GM12878 (cell line): ENCODE measurements around the gene MDK. TPM values are rescaled to one million over a fixed set of nuclear protein-coding genes. Genes with fewer than 3 reads are reported as not detected.

ENCODE experiments used
- ATAC-seq: fragments of 200-7000 bp; cut with Tn5 transposase; 3 replicates; pipeline ENCODE4 v1.9.1; 2020; ENCODE audit warnings: mild to moderate bottlenecking, moderate library complexity
- BruUV-seq: library from RNA; stranded (reverse); fragments of 400-500 nt; replicated peaks from 2 replicates; lab custom pipeline; 2021; lab: Mats Ljungman, UMichigan
- CTCF ChIA-PET: fragments of 300-600 bp; sonication (Branson Sonifier 250); formaldehyde crosslinking; extraction: SDS; loops from one replicate; lab custom pipeline; 2021; ENCODE audit warnings: inconsistent platforms; lab: Yijun Ruan, JAX
- POLR2A ChIA-PET: fragments of 350-600 bp; formaldehyde crosslinking; extraction: SDS; loops from one replicate; lab custom pipeline; 2021; ENCODE audit warnings: inconsistent platforms; lab: Charles Lee
- RAD21 ChIA-PET: fragments of 300-600 bp; sonication (Branson Sonifier 250); formaldehyde crosslinking; loops from one replicate; lab custom pipeline; 2023; ENCODE audit warnings: antibody characterized with exemption; ENCODE audit not compliant: unreplicated experiment; lab: Charles Lee
- SMC1A ChIA-PET: fragments of 300-600 bp; sonication (Branson Sonifier 250); formaldehyde crosslinking; loops from one replicate; lab custom pipeline; 2023; ENCODE audit not compliant: unreplicated experiment, uncharacterized antibody; lab: Charles Lee
- DNase-seq: peaks from one replicate; pipeline ENCODE4 v3.0.0-alpha.2; 2011; ENCODE audit warnings: low read depth, low spot score
- FAIRE-seq: peaks from 3 replicates; lab custom pipeline; 2011; peaks lifted over from hg19 to GRCh38; lab: Jason Lieb, UNC
- H2AFZ ChIP-seq: 2 replicates; pipeline ENCODE4 v1.6.0; 2011; ENCODE audit warnings: low read depth, low read length, control low read depth; ENCODE audit not compliant: control insufficient read depth
- H3K27ac ChIP-seq: 2 replicates; pipeline ENCODE4 v1.5.1; 2011; ENCODE audit warnings: control low read depth; ENCODE audit not compliant: control insufficient read depth, insufficient read depth
- H3K27me3 ChIP-seq, 2 experiments: replicated peaks in 1 of 2; 2 replicates each; pipeline versions ENCODE4 v1.6.0 to v1.6.1; 2011; ENCODE audit warnings: low read length in 1 of 2; ENCODE audit not compliant: control insufficient read depth in 2 of 2, insufficient read depth in 2 of 2
- H3K36me3 ChIP-seq, 2 experiments: 2 replicates each; pipeline ENCODE4 v1.5.1; 2011; ENCODE audit warnings: low read length in 1 of 2; ENCODE audit not compliant: control insufficient read depth in 2 of 2, insufficient read depth in 2 of 2
- H3K4me1 ChIP-seq: 2 replicates; pipeline ENCODE4 v1.6.1; 2011; ENCODE audit warnings: mild to moderate bottlenecking, low read length, moderate library complexity, mixed read lengths; ENCODE audit not compliant: control insufficient read depth, insufficient read depth
- H3K4me2 ChIP-seq: 2 replicates; pipeline ENCODE4 v1.6.0; 2011; ENCODE audit warnings: control low read depth; ENCODE audit not compliant: control insufficient read depth, insufficient read depth
- H3K4me3 ChIP-seq: fragments of 200-600 bp; sonication (generic); 2 replicates; pipeline ENCODE4 v1.5.1; 2016
- H3K79me2 ChIP-seq: 2 replicates; pipeline ENCODE4 v1.6.0; 2011; ENCODE audit warnings: low read length; ENCODE audit not compliant: control insufficient read depth, insufficient read depth
- H3K9ac ChIP-seq: 2 replicates; pipeline ENCODE4 v1.8.0; 2011; ENCODE audit warnings: low read length, control low read depth, mixed read lengths; ENCODE audit not compliant: control insufficient read depth, insufficient read depth
- H3K9me3 ChIP-seq: replicated peaks from 3 replicates; pipeline ENCODE4 v1.5.1; 2011; ENCODE audit warnings: mild to moderate bottlenecking, low read length; ENCODE audit not compliant: control insufficient read depth, insufficient read depth
- H4K20me1 ChIP-seq: 2 replicates; pipeline ENCODE4 v1.6.0; 2011; ENCODE audit not compliant: control insufficient read depth, insufficient read depth
- CTCF ChIP-seq, 3 experiments: IDR thresholded peaks in 2 of 3; conservative IDR thresholded peaks in 1 of 3; 2 replicates each; pipeline ENCODE4 v1.5.1; 2011; ENCODE audit warnings: low read depth in 3 of 3, low read length in 3 of 3, mild to moderate bottlenecking in 3 of 3, control low read depth in 2 of 3, moderate library complexity in 2 of 3, inconsistent platforms in 1 of 3, mixed read lengths in 1 of 3; ENCODE audit not compliant: control insufficient read depth in 2 of 3, insufficient read depth in 1 of 3; ENCODE audit errors: extremely low read depth in 1 of 3
- E2F4 ChIP-seq: IDR thresholded peaks from 2 replicates; pipeline ENCODE4 v1.6.1; 2012; ENCODE audit warnings: low read depth, low read length, improper control_type of control experiment
- EP300 ChIP-seq, 2 experiments: fragments of 150-350 bp in 1 of 2; IDR thresholded peaks; 2 replicates each; pipeline ENCODE4 v1.6.1; 2011 to 2012; ENCODE audit warnings: low read depth in 2 of 2, low read length in 2 of 2, borderline replicate concordance in 1 of 2, improper control_type of control experiment in 1 of 2, inconsistent platforms in 1 of 2; ENCODE audit not compliant: control insufficient read depth in 1 of 2
- JUND ChIP-seq: IDR thresholded peaks from 2 replicates; pipeline ENCODE4 v1.6.1; 2012; ENCODE audit warnings: low read depth, mild to moderate bottlenecking, low read length, improper control_type of control experiment, moderate library complexity
- KDM1A ChIP-seq: fragments of 200-600 bp; sonication (generic); IDR thresholded peaks from 2 replicates; pipeline ENCODE4 v1.6.1; 2016; ENCODE audit warnings: borderline replicate concordance
- KLF5 ChIP-seq: fragments of 450-650 bp; IDR thresholded peaks from 2 replicates; pipeline ENCODE4 v1.6.1; 2014; ENCODE audit warnings: mild to moderate bottlenecking; ENCODE audit not compliant: partially characterized antibody
- PBX3 ChIP-seq: IDR thresholded peaks from 2 replicates; pipeline ENCODE4 v1.6.1; 2011; ENCODE audit warnings: mild to moderate bottlenecking, low read depth, low read length, moderate library complexity; ENCODE audit not compliant: insufficient replicate concordance
- RB1 ChIP-seq: fragments of 450-650 bp; formaldehyde crosslinking; IDR thresholded peaks from 2 replicates; pipeline ENCODE4 v1.6.1; 2017; ENCODE audit warnings: mild to moderate bottlenecking, borderline replicate concordance
- SKIL ChIP-seq: fragments of 450-650 bp; IDR thresholded peaks from 2 replicates; pipeline ENCODE4 v1.6.1; 2017; ENCODE audit warnings: mild to moderate bottlenecking, low read depth, inconsistent platforms; ENCODE audit not compliant: poor library complexity, severe bottlenecking
- SUZ12 ChIP-seq: fragments of 200-600 bp; sonication (generic); IDR thresholded peaks from one replicate; pipeline ENCODE4 v1.6.1; 2018; ENCODE audit warnings: antibody characterized with exemption, mild to moderate bottlenecking; ENCODE audit not compliant: unreplicated experiment
- TARDBP ChIP-seq: IDR thresholded peaks from 2 replicates; pipeline ENCODE4 v1.6.1; 2016; ENCODE audit warnings: borderline replicate concordance
- TCF12 ChIP-seq: IDR thresholded peaks from 2 replicates; pipeline ENCODE4 v1.6.1; 2011; ENCODE audit warnings: low read depth, mild to moderate bottlenecking, low read length
- USF1 ChIP-seq: IDR thresholded peaks from 2 replicates; pipeline ENCODE4 v1.6.1; 2011; ENCODE audit warnings: borderline replicate concordance, low read depth, mild to moderate bottlenecking, moderate library complexity, mixed read lengths, low read length; ENCODE audit not compliant: insufficient read depth; ENCODE audit errors: extremely low read length
- WRNIP1 ChIP-seq: IDR thresholded peaks from 2 replicates; pipeline ENCODE4 v1.6.1; 2011; ENCODE audit warnings: low read depth, low read length, improper control_type of control experiment, borderline replicate concordance
- WGBS: methylation state at CpG from one replicate; pipeline ENCODE4 v1.1.6; 2016; ENCODE audit warnings: low lambda C conversion rate; ENCODE audit not compliant: insufficient replicate concordance, insufficient coverage; ENCODE audit errors: missing lambda C conversion rate; 5-methylcytosine and 5-hydroxymethylcytosine counted together
- in situ Hi-C: fragments of 300-500 bp; cut with MboI; formaldehyde crosslinking; loops from 9 replicates; pipeline ENCODE4 v1.14.3; 2018; ENCODE audit warnings: mixed read lengths
- intact Hi-C: fragments of 100-400 bp; cut with micrococcal nuclease; formaldehyde crosslinking; loops from one replicate; pipeline ENCODE4 v1.14.2; 2022; ENCODE audit not compliant: unreplicated experiment
- polyA plus RNA-seq, 11 experiments: library from polyadenylated mRNA; depleted of rRNA in 4 of 11; unstranded in 6 of 11; stranded (reverse) in 5 of 11; fragments of >200 nt; fragmentation: Nextera tagmentation in 4 of 11; fragmentation: Illumina TruSeq in 1 of 11; extraction: Ambion mirVana in 4 of 11; extraction: Trizol in 1 of 11; gene quantifications; 1 replicate in 1 of 11; 2 replicates in 10 of 11; pipeline versions ENCODE4 v1.2.1 to v1.2.3, GENCODE V29; 2011 to 2016; ENCODE audit warnings: inconsistent platforms in 2 of 11, missing spikeins in 2 of 11, low read depth in 1 of 11
- total RNA-seq, 4 experiments: library from RNA; depleted of rRNA in 3 of 4; stranded (reverse); fragments of >200 nt in 3 of 4; fragmentation: Illumina TruSeq in 1 of 4; extraction: Trizol in 1 of 4; gene quantifications; 2 replicates each; pipeline versions ENCODE4 v1.2.1 to v1.2.3, GENCODE V29; 2013 to 2021

MDK gene
- total and polyA plus RNA-seq, 10 of the 15 experiments (the other 5 are each of a cell fraction or from before 2014, with no cell fraction given) = 0.77 to 17.8 (median 9.9) TPM

- H3K4me3 ChIP-seq = peak overlapping the region; percentile 32; the same call in 1 of the 2 replicates
- peak overlapping the region; percentile 63 for H3K4me2 ChIP-seq
- H4K20me1 ChIP-seq = no peaks in the 10 kb centered on the region
- H3K9me3 ChIP-seq = no peaks in the 10 kb centered on the region
- no peaks in the 10 kb centered on the region for H3K79me2 ChIP-seq
- ATAC-seq = peak; percentile 56
- in situ Hi-C loops = no loop called here
- FAIRE-seq = no peak
- H3K36me3 ChIP-seq = no peaks in the 10 kb centered on the region
- H3K27ac ChIP-seq = no peak overlapping the region
- H3K4me1 ChIP-seq = no peaks in the 10 kb centered on the region; the same call in 1 of the 2 replicates
- H2AFZ ChIP-seq = no peak overlapping the region
- H3K27me3 ChIP-seq = peaks cover 17 to 30% of the 10 kb centered on the region in 2 experiments
- POLR2A ChIA-PET = no interaction called here
- no peak overlapping the region for H3K9ac ChIP-seq
- intact Hi-C loops = no loop called here
- no peak for DNase-seq
- WGBS = 6% methylated on average over 75 of the region's 99 CpGs
- SMC1A ChIA-PET = no interaction called here
- RAD21 ChIA-PET = interaction anchor here (0.7 kb wide), 1 partner anchor 23 kb away, joined by 4 read pairs; no protein-coding TSS in a partner anchor
- no TSS peak for BruUV-seq
- CTCF ChIA-PET = interaction anchor here (1.6 kb wide), 1 partner anchor 23 kb away, joined by 4 read pairs; no protein-coding TSS in a partner anchor
- peak; percentile 96 for TF ChIP-seq SUZ12
- TF ChIP-seq RB1 = no peak
- no peak for TF ChIP-seq EP300 (IDR thresholded peaks at IDR 0.05; ENCODE audit: borderline replicate concordance in 1 of 2, control insufficient read depth in 1 of 2, low read depth in 2 of 2, low read length in 2 of 2)
- no peak for TF ChIP-seq USF1
- 0 out of 2 replicates have a peak, but pooled peaks have one; percentile 21 for TF ChIP-seq TCF12
- TF ChIP-seq CTCF (IDR thresholded peaks at IDR 0.05 in 2 of 3, conservative IDR thresholded peaks at IDR 0.05 in 1 of 3; ENCODE audit: control insufficient read depth in 2 of 3, extremely low read depth in 1 of 3, insufficient read depth in 1 of 3, low read depth in 3 of 3, low read length in 3 of 3) = no peak
- TF ChIP-seq KDM1A = no peak
- no peak for TF ChIP-seq WRNIP1
- no peak for TF ChIP-seq SKIL
- no peak for TF ChIP-seq TARDBP
- peak; percentile 81 for TF ChIP-seq PBX3
- TF ChIP-seq E2F4 = no peak
- no peak for TF ChIP-seq JUND
- no peak for TF ChIP-seq KLF5
These were observed 48.7 kb upstream of the MDK start for GRCh38 chr11:46332568-46333393.
